Measurements from ENCODE around the gene KAT2B.
A peak's percentile ranks its signal among the peaks of the same experiment; 100 is the strongest.

KAT2B gene

GRCh38 chr3:20051123-20051806 lies 11.0 kb downstream of the KAT2B start:
- Histone ChIP-seq H3K36me3 (no peaks in the 10 kb centered on the region), H3K27ac (no peak overlapping the region), H3K27me3 (no peaks in the 10 kb centered on the region), H3K4me3 (ENCODE audit: low read depth in 1 of 2, low read length in 1 of 2) (no peak overlapping the region), H3K4me1 (ENCODE audit: control insufficient read depth in 1 of 2, insufficient read depth in 1 of 2, low read depth in 1 of 2, low read length in 1 of 2) (peaks cover 40 to 49% of the 10 kb centered on the region in 2 experiments), H3K9me3 (no peaks in the 10 kb centered on the region)
- TF ChIP-seq CTCF (IDR thresholded peaks at IDR 0.05) = no peak

GRCh38 chr3:20052851-20053250 lies 12.6 kb downstream of the KAT2B start:
- Histone ChIP-seq H3K27me3 (no peaks in the 10 kb centered on the region), H3K36me3 (no peaks in the 10 kb centered on the region), H3K9me3 (no peaks in the 10 kb centered on the region), H3K27ac (peak overlapping the region; percentile 69), H3K4me1 (ENCODE audit: control insufficient read depth in 1 of 2, insufficient read depth in 1 of 2, low read depth in 1 of 2, low read length in 1 of 2) (peaks cover 37 to 56% of the 10 kb centered on the region in 2 experiments), H3K4me3 (ENCODE audit: low read depth in 1 of 2, low read length in 1 of 2) (no peak overlapping the region)
- no peak for TF ChIP-seq CTCF (IDR thresholded peaks at IDR 0.05)

GRCh38 chr3:20054549-20054987 lies 14.3 kb downstream of the KAT2B start:
- H3K27ac ChIP-seq = peak overlapping the region; percentile 89
- H3K4me3 ChIP-seq (ENCODE audit: low read depth in 1 of 2, low read length in 1 of 2) = peak overlapping the region; percentile 5 to 29
- H3K4me1 ChIP-seq (ENCODE audit: control insufficient read depth in 1 of 2, insufficient read depth in 1 of 2, low read depth in 1 of 2, low read length in 1 of 2) = peaks cover 37 to 61% of the 10 kb centered on the region in 2 experiments

GRCh38 chr3:20055020-20055775 lies 15.0 kb downstream of the KAT2B start:
- no peak for TF ChIP-seq CTCF (IDR thresholded peaks at IDR 0.05)
- no peaks in the 10 kb centered on the region for H3K9me3 ChIP-seq
- no peaks in the 10 kb centered on the region for H3K36me3 ChIP-seq
- peak overlapping the region; percentile 5 to 29 for H3K4me3 ChIP-seq (ENCODE audit: low read depth in 1 of 2, low read length in 1 of 2)
- peak overlapping the region; percentile 89 for H3K27ac ChIP-seq
- peaks cover 37 to 65% of the 10 kb centered on the region in 2 experiments for H3K4me1 ChIP-seq (ENCODE audit: control insufficient read depth in 1 of 2, insufficient read depth in 1 of 2, low read depth in 1 of 2, low read length in 1 of 2)
- H3K27me3 ChIP-seq = no peaks in the 10 kb centered on the region

More at GRCh38 chr3:20054549-20054987, 14.3 kb downstream of the KAT2B start:
- Histone ChIP-seq H3K9me3 (no peaks in the 10 kb centered on the region), H3K36me3 (no peaks in the 10 kb centered on the region), H3K27me3 (no peaks in the 10 kb centered on the region)
- TF ChIP-seq CTCF (IDR thresholded peaks at IDR 0.05) = no peak

GRCh38 chr3:20055842-20056241 lies 15.6 kb downstream of the KAT2B start:
- no peaks in the 10 kb centered on the region for H3K27me3 ChIP-seq
- no peak for TF ChIP-seq CTCF (IDR thresholded peaks at IDR 0.05)
- H3K9me3 ChIP-seq = no peaks in the 10 kb centered on the region
- H3K27ac ChIP-seq = peak overlapping the region; percentile 89
- peak overlapping the region in 1 of 2 experiments; percentile 29 for H3K4me3 ChIP-seq (ENCODE audit: low read depth in 1 of 2, low read length in 1 of 2)
- no peaks in the 10 kb centered on the region for H3K36me3 ChIP-seq
- H3K4me1 ChIP-seq (ENCODE audit: control insufficient read depth in 1 of 2, insufficient read depth in 1 of 2, low read depth in 1 of 2, low read length in 1 of 2) = peaks cover 42 to 71% of the 10 kb centered on the region in 2 experiments

All from neutrophil (primary cell).